RWPE2 (cell line): ENCODE measurements around the gene ADORA3.

Experiments
- ATAC-seq: fragments of 200-7000 bp; cut with Tn5 transposase; 3 replicates; pipeline ENCODE4 v1.9.1; 2021; ENCODE audit warnings: low read depth
- DNase-seq: peaks from one replicate; pipeline ENCODE4 v3.0.0-alpha.2; 2020; ENCODE audit warnings: low spot score
- H3K27ac ChIP-seq: fragments of 450-650 bp; 2 replicates; pipeline ENCODE4 v1.5.1; 2017; ENCODE audit warnings: mild to moderate bottlenecking; ENCODE audit not compliant: poor library complexity, severe bottlenecking
- H3K27me3 ChIP-seq: fragments of 250-450 bp; sonication (Bioruptor Pico); 2 replicates; pipeline ENCODE4 v1.5.1; 2021; ENCODE audit warnings: mild to moderate bottlenecking, moderate library complexity; ENCODE audit not compliant: insufficient read depth, poor library complexity, severe bottlenecking
- H3K36me3 ChIP-seq: fragments of 250-450 bp; sonication (Bioruptor Pico); 2 replicates; pipeline ENCODE4 v1.5.1; 2020; ENCODE audit warnings: low read depth, mild to moderate bottlenecking, moderate library complexity
- H3K4me1 ChIP-seq: fragments of 250-450 bp; sonication (Bioruptor Pico); 2 replicates; pipeline ENCODE4 v1.5.1; 2021; ENCODE audit warnings: mild to moderate bottlenecking, moderate library complexity; ENCODE audit not compliant: insufficient read depth, poor library complexity, severe bottlenecking
- H3K4me3 ChIP-seq: fragments of 250-450 bp; sonication (Bioruptor Pico); 2 replicates; pipeline ENCODE4 v1.5.1; 2021; ENCODE audit warnings: mild to moderate bottlenecking, moderate library complexity; ENCODE audit not compliant: severe bottlenecking
- H3K9me3 ChIP-seq: fragments of 250-450 bp; sonication (Bioruptor Pico); 2 replicates; pipeline ENCODE4 v1.5.1; 2021; ENCODE audit warnings: mild to moderate bottlenecking, moderate library complexity; ENCODE audit not compliant: severe bottlenecking
- TF ChIP-seq, protein P1 (sequence below): fragments of 450-650 bp; IDR thresholded peaks from one replicate; pipeline ENCODE4 v1.5.1; 2017; ENCODE audit warnings: mild to moderate bottlenecking, moderate library complexity; ENCODE audit not compliant: poor library complexity, severe bottlenecking

Gene ADORA3

DNA sequence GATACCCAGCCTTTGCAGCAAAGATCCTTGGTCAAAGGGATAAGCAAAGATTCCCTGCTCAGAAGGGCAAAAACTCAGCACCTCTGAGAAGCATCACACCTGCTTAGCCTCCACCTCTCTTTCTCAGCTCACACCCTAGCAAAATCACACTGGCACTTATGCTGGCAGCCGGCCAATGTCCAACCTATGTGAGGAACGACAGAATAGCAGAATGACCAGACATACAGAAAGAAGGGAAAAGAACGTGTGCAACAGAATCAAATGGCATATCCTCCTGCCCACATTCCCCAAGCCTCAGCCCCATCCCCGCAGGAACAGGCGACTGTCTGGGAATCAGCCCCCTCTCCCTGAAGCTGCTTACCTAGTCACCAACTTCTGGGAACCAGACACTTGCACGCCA lies 664 bp upstream of the ADORA3 start:
- H3K4me3 ChIP-seq, result no peak overlapping the region
- H3K27ac ChIP-seq, result no peak overlapping the region
- no peak for DNase-seq
- no peaks in the 10 kb centered on the region for H3K27me3 ChIP-seq
- H3K36me3 ChIP-seq, result no peaks in the 10 kb centered on the region
- peaks cover 10% of the 10 kb centered on the region for H3K4me1 ChIP-seq
- TF ChIP-seq, protein P1, sequence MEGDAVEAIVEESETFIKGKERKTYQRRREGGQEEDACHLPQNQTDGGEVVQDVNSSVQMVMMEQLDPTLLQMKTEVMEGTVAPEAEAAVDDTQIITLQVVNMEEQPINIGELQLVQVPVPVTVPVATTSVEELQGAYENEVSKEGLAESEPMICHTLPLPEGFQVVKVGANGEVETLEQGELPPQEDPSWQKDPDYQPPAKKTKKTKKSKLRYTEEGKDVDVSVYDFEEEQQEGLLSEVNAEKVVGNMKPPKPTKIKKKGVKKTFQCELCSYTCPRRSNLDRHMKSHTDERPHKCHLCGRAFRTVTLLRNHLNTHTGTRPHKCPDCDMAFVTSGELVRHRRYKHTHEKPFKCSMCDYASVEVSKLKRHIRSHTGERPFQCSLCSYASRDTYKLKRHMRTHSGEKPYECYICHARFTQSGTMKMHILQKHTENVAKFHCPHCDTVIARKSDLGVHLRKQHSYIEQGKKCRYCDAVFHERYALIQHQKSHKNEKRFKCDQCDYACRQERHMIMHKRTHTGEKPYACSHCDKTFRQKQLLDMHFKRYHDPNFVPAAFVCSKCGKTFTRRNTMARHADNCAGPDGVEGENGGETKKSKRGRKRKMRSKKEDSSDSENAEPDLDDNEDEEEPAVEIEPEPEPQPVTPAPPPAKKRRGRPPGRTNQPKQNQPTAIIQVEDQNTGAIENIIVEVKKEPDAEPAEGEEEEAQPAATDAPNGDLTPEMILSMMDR, result no peak
- ATAC-seq, result no peak
- no peaks in the 10 kb centered on the region for H3K9me3 ChIP-seq

GRCh38 chr1:111501645-111502044 lies 1.8 kb downstream of the ADORA3 start:
- no peaks in the 10 kb centered on the region for H3K36me3 ChIP-seq
- ATAC-seq, result no peak
- DNase-seq, result no peak
- TF ChIP-seq, protein P1, result no peak
- no peaks in the 10 kb centered on the region for H3K27me3 ChIP-seq
- no peak overlapping the region for H3K27ac ChIP-seq
- no peaks in the 10 kb centered on the region for H3K4me1 ChIP-seq
- no peak overlapping the region for H3K4me3 ChIP-seq
- no peaks in the 10 kb centered on the region for H3K9me3 ChIP-seq

GRCh38 chr1:111499026-111499785 lies 4.2 kb downstream of the ADORA3 start:
- H3K27ac ChIP-seq, result no peak overlapping the region
- peaks cover under 1% of the 10 kb centered on the region for H3K27me3 ChIP-seq
- H3K4me3 ChIP-seq, result no peak overlapping the region
- TF ChIP-seq, protein P1, result no peak
- no peaks in the 10 kb centered on the region for H3K4me1 ChIP-seq
- H3K36me3 ChIP-seq, result no peaks in the 10 kb centered on the region
- DNase-seq, result no peak
- no peak for ATAC-seq
- no peaks in the 10 kb centered on the region for H3K9me3 ChIP-seq

DNA sequence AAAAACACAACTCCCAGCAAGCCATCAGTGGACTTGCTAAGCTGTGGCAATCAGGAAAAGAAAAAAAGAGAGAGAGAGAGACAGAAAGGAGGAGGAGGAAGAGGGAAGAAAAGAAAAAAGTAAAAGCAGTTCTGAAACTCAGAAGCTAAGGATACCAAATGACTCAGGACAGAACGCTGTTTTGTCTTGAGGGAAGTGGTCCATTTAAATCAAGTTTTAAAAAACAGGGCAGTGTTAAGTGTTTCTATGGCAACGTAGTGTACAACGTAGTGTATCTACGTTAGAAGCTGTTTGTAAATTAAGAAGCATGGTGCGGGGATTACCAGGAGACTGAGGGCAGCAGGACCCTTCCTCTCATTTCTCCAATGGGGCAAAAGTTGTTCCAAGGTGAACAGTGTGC lies 5.8 kb downstream of the ADORA3 start:
- Histone ChIP-seq H3K4me1 (no peaks in the 10 kb centered on the region), H3K27me3 (peaks cover 7% of the 10 kb centered on the region), H3K27ac (no peak overlapping the region), H3K36me3 (no peaks in the 10 kb centered on the region), H3K9me3 (no peaks in the 10 kb centered on the region), H3K4me3 (no peak overlapping the region)
- DNase-seq (no peak), ATAC-seq (no peak)
- TF ChIP-seq, protein P1, result no peak

DNA sequence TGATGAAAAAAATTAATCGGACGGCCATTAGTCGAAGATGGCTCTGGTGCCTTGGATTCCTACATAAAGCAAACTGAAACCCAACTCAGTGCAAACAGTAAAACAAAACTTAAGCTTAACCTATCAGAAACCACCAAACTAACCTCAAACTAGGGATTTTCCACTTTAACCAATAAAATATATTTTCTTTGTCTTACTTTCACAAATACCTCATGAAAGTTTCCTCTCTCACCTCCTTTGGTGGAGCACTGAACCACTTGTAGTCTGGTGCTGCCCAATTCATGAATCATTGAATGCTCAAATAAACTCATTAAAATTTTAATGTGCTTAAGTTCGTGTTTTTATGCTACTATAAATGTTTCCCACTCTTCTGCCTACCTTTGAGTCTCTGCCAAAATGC lies 7.0 kb downstream of the ADORA3 start:
- Histone ChIP-seq H3K9me3 (no peaks in the 10 kb centered on the region), H3K4me3 (no peak overlapping the region), H3K36me3 (no peaks in the 10 kb centered on the region), H3K27me3 (peaks cover 7% of the 10 kb centered on the region), H3K4me1 (no peaks in the 10 kb centered on the region), H3K27ac (no peak overlapping the region)
- DNase-seq, result no peak
- TF ChIP-seq, protein P1, result no peak
- ATAC-seq, result no peak
